Activated CD4-positive, alpha-beta T cell treated with anti-CD3 and anti-CD28 coated beads, Interleukin-2, Interleukin-4, amounts not matched to agents 100 ng/mL and 50 ng/mL, durations not matched to agents 16 hours and 8 hours (primary cell): Measurements from ENCODE around the gene LRRIQ4.

ENCODE experiments used
- DNase-seq: peaks from one replicate; pipeline ENCODE4 v3.0.0-alpha.2; 2020; ENCODE audit warnings: low spot score

The LRRIQ4 gene

GRCh38 chr3:169855514-169855913 lies 42.8 kb downstream of the LRRIQ4 start:
- DNase-seq, result no peak

GRCh38 chr3:169857811-169858210 lies 45.1 kb downstream of the LRRIQ4 start:
- DNase-seq, result no peak

- no peak for DNase-seq
These were observed 49.2 kb downstream of the LRRIQ4 start for GRCh38 chr3:169861871-169862270.

- DNase-seq, result peak; percentile 76
These were observed 50.8 kb downstream of the LRRIQ4 start for GRCh38 chr3:169863458-169863899.

DNA sequence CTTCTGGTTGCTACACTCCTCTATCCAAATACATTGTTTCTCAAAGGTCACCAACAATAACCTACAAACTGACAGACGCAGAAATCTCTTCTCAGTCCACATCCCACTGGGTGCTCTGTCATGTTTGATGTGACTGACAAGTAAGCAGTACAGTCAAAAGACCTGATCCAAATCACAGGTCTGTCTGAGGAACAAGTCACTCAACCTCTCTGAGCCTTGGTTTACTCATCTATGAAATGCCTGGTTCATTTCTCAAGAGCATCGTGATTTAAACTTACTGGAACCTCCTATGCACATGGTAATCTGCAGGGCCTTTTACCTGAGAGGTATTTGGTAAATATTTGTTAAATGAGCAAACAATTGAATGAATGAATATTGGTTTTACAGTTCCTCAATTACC lies 51.6 kb downstream of the LRRIQ4 start:
- no peak for DNase-seq

- no peak for DNase-seq
These were observed 52.6 kb downstream of the LRRIQ4 start for GRCh38 chr3:169865176-169865767.

DNA sequence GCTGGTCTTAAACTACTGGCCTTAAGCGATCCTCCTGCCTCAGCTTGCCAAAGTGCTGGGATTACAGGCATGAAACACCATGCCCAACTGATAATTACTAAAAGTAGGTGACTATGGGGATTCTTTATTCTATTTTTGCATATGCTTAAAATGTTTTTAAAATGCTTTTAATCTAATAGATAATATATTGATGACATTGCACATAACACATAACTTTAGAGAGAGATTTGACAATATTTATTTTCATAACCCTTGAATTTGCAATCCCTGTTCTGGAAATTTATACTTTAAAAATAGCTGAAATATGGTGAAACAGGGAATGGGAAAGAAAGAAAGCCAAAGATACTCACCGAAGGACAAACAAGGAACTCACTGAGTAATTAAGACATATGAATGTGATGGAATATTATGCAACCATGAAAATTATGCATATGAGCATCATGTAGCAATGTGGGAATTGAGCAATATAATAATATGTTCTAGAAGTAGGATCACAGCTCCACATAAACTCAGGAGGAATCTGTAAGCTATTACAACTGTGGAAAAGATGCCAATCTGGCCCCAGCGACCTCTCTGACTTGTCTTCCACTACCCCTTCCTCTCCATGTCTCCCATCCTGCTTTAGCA lies 55.0 kb downstream of the LRRIQ4 start:
- no peak for DNase-seq

DNA sequence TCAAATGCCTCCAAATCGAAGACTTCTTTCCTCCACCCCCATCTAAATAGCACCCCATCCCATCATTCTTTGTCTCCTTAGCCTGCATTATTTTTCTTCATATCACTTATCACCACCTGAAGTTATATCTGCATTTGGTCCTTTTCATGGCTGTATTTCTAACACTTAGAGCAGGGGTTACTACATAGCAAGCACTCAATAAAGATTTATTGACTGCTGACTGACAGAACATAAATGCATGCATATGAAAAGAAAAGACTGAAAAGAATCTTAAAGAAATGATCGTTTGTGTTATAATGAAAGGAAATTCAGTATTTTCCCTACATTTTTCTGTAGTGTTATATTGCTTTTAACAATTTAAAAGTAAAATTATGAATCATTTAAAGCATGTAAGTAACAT lies 55.7 kb downstream of the LRRIQ4 start:
- no peak for DNase-seq

DNA sequence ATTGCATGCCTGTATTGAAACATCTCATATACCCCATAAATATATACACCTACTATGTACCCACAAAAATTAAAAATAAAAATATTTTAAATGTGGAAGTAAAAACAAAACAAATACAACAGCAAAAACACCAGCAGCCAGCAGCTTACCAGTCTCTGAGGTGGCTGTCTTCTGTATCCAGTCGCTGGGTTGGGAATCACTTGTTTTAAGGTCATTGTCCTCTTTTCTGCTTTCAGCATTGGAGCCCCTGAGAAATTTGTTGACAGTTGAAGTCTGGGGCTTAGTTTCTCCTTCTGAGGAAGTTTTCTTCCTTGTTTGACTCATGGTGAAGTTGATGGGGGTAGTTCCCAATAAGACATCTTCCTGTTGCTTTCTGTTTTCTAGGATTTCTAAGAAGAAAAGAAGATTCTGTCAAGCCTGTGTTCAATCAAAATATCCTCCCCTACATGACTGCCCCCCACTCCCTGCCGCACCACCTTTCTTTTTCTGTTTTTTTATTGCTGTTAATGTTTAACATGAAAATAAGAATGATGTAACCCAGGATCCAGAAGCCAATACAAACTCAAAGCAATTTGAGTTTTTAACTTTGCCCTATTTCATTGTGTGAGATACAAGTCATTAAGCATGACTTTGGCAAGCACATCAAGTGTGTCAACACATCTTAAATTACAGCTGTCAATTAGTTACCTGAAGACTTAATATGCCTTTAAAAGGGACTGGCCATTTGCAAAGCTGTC lies 57.0 kb downstream of the LRRIQ4 start, which contains the start of gene LRRC31:
Gene LRRC31 (minus strand): TSS at position 452 of the 737 bp plus-strand sequence. CDS start 128 bp downstream, at position 324.
- no peak for DNase-seq

- DNase-seq, result no peak
These were observed 58.6 kb downstream of the LRRIQ4 start for GRCh38 chr3:169871129-169871886.

DNA sequence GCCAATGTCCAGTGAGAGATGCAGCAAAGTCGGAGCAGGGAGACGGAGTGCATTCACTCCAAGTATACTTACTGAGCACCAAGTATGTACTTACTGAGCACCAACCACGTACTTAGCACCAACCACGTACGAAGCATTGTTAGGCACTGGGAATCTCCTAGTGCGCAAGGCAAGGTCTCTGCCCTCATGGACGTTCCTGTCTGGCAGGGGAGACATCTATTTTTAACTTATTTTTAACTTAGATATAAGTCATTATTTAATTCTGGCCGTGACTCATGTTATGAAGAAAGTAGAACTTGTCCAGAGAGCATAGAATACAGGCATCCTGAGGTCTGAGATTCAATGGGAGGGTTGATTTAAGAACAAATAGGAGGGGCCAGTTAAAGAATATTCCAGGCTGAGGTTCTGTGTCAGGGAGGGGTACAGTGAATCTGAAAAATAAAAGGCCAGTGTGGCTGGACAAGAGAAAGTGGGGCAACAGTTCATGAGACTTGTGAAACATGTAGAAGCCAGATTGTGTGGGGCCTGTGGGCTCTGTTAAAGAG lies 66.4 kb downstream of the LRRIQ4 start:
- DNase-seq, result no peak

DNA sequence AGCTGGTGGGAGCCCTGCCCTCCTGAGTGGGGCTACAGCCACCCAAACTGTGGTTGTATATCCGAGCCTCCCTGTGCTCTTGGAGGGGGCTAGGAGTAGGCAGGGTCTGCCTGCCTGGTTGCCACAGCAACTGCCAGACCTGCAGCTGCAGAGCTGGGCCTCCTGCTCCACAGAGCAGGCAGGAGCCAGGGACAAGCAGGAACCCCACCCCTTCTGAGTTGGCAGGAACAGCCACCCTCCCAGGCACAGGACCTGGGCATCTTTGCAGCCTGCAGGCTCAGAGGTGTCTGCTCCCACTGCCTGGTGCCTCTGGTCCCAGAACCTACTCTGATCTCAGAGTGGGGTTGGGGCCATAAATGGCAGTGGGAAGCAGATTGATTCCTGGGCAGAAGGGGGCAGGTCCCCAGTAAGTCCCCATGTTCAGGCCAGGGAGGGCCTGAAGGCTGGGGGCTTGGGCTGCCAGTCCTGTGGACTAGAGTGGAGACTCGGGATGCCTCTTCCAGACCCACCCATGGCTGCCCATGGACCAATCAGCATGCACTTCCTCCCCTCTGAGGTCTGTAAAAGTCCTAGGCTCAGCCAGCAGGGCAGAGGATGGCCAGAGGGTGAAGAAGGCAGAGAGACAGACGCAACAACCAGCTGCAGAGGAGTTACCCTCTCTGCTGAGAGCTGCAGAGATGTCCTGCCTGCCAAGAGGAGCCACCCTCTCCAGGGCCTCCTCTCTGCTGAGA lies 67.3 kb downstream of the LRRIQ4 start:
- DNase-seq, result no peak

DNA sequence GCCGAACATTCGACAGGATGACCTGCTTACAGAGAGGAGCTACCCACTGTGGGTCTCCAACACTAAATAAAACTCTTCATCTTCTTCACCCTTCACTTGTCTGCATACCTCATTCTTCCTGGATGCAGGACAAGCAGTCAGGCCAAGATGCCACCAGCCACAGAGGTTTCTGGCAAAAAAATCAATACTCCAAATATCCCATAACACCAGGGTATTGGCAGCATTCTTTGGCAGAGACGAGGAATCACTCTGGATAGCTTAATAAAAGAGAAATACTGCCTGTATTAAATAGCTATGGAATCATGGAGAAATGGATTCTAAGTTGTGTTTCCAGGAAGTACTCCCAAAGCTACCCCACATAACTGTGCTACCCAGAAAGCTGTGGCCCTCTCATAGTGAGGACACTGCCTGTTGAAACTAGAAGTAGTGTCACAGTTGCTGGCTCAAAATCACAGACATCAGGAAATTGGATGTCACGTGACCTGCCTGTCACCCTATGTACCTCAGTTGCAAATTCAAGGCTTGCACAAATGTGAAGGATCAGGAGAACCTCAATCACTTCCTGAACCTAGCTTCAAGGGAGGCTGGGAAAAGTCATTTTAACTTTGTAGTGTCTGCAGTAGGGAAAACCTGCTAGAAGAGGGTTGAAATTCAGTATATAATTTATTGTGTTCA lies 68.0 kb downstream of the LRRIQ4 start:
- DNase-seq, result no peak

GRCh38 chr3:169886671-169887070 lies 74.0 kb downstream of the LRRIQ4 start:
- DNase-seq, result no peak
